Measurements from ENCODE around the gene NIBAN1.

NIBAN1 gene

DNA sequence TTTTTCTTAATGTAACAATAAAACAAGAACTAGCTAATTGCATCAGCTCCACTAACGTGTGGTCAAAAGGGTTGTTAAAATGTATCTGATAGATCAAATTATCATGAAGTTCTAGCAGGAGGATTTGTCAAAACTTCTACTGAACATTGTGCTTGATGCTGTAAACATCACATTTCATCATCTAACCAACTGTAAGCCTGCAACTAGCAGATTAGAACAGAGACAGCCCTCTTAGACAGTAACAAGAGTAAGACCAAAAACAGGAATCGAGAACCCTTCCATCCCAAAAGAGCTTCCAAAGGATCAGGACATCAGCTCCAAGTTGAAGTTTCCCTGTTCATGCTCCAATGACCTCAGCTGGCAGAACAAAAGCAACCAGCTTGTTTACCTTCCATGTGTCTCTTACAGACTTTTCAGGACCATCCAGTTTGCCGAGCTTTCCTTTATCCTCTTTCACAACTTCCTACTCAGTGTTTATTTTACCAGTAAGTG lies 44.6 kb downstream of the NIBAN1 start:
- no peak for TF ChIP-seq EZH2phosphoT487 (IDR thresholded peaks at IDR 0.05; ENCODE audit: borderline replicate concordance)
- TF ChIP-seq, protein P1, sequence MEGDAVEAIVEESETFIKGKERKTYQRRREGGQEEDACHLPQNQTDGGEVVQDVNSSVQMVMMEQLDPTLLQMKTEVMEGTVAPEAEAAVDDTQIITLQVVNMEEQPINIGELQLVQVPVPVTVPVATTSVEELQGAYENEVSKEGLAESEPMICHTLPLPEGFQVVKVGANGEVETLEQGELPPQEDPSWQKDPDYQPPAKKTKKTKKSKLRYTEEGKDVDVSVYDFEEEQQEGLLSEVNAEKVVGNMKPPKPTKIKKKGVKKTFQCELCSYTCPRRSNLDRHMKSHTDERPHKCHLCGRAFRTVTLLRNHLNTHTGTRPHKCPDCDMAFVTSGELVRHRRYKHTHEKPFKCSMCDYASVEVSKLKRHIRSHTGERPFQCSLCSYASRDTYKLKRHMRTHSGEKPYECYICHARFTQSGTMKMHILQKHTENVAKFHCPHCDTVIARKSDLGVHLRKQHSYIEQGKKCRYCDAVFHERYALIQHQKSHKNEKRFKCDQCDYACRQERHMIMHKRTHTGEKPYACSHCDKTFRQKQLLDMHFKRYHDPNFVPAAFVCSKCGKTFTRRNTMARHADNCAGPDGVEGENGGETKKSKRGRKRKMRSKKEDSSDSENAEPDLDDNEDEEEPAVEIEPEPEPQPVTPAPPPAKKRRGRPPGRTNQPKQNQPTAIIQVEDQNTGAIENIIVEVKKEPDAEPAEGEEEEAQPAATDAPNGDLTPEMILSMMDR (conservative IDR thresholded peaks at IDR 0.05; ENCODE audit: low read length), result no peak
- Histone ChIP-seq H3K36me3 (ENCODE audit: insufficient read depth, low read length) (no peaks in the 10 kb centered on the region), H3K27me3 (ENCODE audit: insufficient read depth, low read length, poor library complexity, severe bottlenecking) (peaks cover 93% of the 10 kb centered on the region), H3K9me2 (replicated peaks; ENCODE audit: low read depth, low read length) (no peaks in the 10 kb centered on the region), H4K20me1 (ENCODE audit: insufficient read depth, low read length, poor library complexity, severe bottlenecking) (no peaks in the 10 kb centered on the region), H3F3A (ENCODE audit: low read depth) (no peaks in the 10 kb centered on the region), H2AFZ (ENCODE audit: low read length) (no peak overlapping the region), H3K4me1 (ENCODE audit: insufficient read depth, low read length, poor library complexity, severe bottlenecking) (no peaks in the 10 kb centered on the region), H3K9ac (ENCODE audit: low read depth, low read length, poor library complexity, severe bottlenecking) (no peak overlapping the region), H3K4me2 (ENCODE audit: low read depth, low read length, poor library complexity, severe bottlenecking) (no peak overlapping the region), H3K4me3 (ENCODE audit: low read length, poor library complexity, severe bottlenecking) (no peak overlapping the region), H3K79me2 (ENCODE audit: insufficient read depth, low read length) (no peaks in the 10 kb centered on the region), H3K9me3 (ENCODE audit: insufficient read depth, low read depth, low read length) (no peaks in the 10 kb centered on the region)

DNA sequence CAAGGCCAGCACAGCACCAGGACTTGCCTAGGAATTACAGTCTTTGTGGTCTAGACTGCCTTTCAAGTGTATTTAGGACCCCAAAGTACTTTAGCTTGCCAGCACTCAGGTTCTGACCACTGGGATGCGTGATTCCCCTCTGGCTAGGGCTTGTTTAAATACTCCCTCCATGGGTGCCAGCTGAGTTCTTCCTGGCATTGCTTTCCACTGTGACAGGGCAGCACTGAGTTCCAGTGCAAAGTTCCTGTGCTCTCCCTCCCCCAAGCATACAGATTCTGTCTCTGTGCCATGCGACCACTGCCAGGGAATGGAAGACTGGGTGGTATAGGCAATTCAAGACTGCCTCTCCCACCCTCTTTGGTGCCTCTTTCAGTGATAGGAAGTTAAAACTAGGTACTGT lies 45.9 kb downstream of the NIBAN1 start:
- H3K4me3 ChIP-seq (ENCODE audit: low read length, poor library complexity, severe bottlenecking), result no peak overlapping the region
- no peaks in the 10 kb centered on the region for H3K36me3 ChIP-seq (ENCODE audit: insufficient read depth, low read length)
- no peaks in the 10 kb centered on the region for H3K4me1 ChIP-seq (ENCODE audit: insufficient read depth, low read length, poor library complexity, severe bottlenecking)
- H3K9me3 ChIP-seq (ENCODE audit: insufficient read depth, low read depth, low read length), result no peaks in the 10 kb centered on the region
- no peaks in the 10 kb centered on the region for H3F3A ChIP-seq (ENCODE audit: low read depth)
- TF ChIP-seq, protein P1 (conservative IDR thresholded peaks at IDR 0.05; ENCODE audit: low read length), result no peak
- TF ChIP-seq EZH2phosphoT487 (IDR thresholded peaks at IDR 0.05; ENCODE audit: borderline replicate concordance), result no peak
- no peak overlapping the region for H3K9ac ChIP-seq (ENCODE audit: low read depth, low read length, poor library complexity, severe bottlenecking)
- no peaks in the 10 kb centered on the region for H3K79me2 ChIP-seq (ENCODE audit: insufficient read depth, low read length)
- H4K20me1 ChIP-seq (ENCODE audit: insufficient read depth, low read length, poor library complexity, severe bottlenecking), result no peaks in the 10 kb centered on the region
- no peak overlapping the region for H3K4me2 ChIP-seq (ENCODE audit: low read depth, low read length, poor library complexity, severe bottlenecking)
- no peaks in the 10 kb centered on the region for H3K9me2 ChIP-seq (replicated peaks; ENCODE audit: low read depth, low read length)
- no peak overlapping the region for H2AFZ ChIP-seq (ENCODE audit: low read length)
- peaks cover 90% of the 10 kb centered on the region for H3K27me3 ChIP-seq (ENCODE audit: insufficient read depth, low read length, poor library complexity, severe bottlenecking)

Measured in Loucy (cell line).